Prostate gland (tissue), 1 donor: ENCODE results near the gene FGF3.

Experiments
- POLR2A ChIP-seq: fragments of 450-650 bp; IDR thresholded peaks from one replicate; pipeline ENCODE4 v1.6.1; 2016; ENCODE audit warnings: antibody characterized with exemption, mild to moderate bottlenecking
- POLR2AphosphoS5 ChIP-seq: sonication (generic); formaldehyde crosslinking; IDR thresholded peaks from one replicate; pipeline ENCODE4 v1.6.1; 2017; ENCODE audit warnings: antibody characterized with exemption

GRCh38 chr11:69801513-69802335, 17.5 kb downstream of the FGF3 start:
- no peak for TF ChIP-seq POLR2AphosphoS5
- no peak for TF ChIP-seq POLR2A
